GM18907 (cell line): ENCODE measurements around the gene SLC18A3.

Source experiments
- ATAC-seq: cut with Tn5 transposase; IDR thresholded peaks from one replicate; pipeline ENCODE4 v1.9.1; 2021; ENCODE audit warnings: mild to moderate bottlenecking, moderate library complexity; ENCODE audit not compliant: unreplicated experiment

SLC18A3 gene

GRCh38 chr10:49595713-49596492, 14.2 kb upstream of the SLC18A3 start:
- no peak for ATAC-seq

- ATAC-seq, result no peak
Measured at GRCh38 chr10:49596493-49596809, 13.7 kb upstream of the SLC18A3 start.

DNA sequence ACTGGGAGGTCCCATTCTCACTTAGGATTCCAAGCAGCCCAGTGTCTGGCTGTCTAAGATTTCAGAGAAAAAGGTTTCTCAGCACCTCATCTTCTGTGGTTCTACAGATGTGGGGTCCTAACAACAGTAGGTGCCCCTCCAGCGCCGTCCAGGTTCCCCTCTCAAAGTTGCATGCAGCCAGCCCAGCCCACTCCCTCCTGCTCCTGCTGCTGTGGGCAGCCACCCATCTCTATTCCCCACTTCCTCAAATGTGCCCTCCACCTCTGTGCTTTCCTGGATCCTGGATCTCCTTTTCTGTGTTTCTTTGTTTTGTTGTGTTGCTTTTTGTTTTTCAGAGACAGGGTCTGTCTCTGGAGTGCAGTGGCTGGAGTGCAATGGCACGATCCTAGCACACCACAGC, 13.3 kb upstream of the SLC18A3 start:
- no peak for ATAC-seq

DNA sequence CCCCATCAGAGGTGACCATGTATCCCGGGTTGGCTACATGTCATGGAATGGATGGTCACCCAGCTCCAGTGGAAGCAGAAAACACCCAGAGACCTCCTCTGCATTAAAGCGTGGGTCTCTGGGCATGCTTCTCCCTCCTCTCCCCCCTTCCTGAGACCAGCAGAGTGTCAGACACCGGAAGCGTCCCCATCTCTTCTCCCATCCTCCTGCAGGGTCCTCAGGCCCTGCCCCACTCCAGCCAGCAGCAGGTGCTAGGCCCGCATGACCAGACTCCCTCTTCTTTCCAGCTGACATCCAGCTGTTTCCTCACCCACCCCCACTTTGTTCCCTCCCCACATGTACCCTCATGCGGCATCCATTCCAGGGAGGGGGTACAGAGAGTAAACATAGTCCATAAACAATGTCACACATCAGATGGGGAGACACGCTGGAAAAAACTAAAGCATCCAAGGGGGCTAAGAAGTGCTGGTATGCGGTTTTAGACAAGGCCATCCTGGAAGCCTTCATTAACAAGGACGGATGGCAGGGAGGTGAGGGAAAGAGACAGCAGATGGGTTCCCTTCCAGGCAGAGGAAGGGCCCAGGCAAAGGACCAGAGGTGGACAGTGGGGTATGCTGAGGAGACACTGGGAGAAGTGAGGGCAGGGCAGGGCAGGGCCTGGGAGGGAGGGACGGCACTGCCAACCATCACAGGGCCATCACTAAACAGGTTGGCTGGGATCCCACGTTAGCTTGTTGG, 12.5 kb upstream of the SLC18A3 start:
- ATAC-seq, result no peak

GRCh38 chr10:49598164-49598856, 11.8 kb upstream of the SLC18A3 start:
- no peak for ATAC-seq

GRCh38 chr10:49598986-49599385, 11.1 kb upstream of the SLC18A3 start:
- ATAC-seq, result no peak

GRCh38 chr10:49599546-49599945, 10.6 kb upstream of the SLC18A3 start:
- ATAC-seq, result no peak

GRCh38 chr10:49600046-49600445, 10.1 kb upstream of the SLC18A3 start:
- no peak for ATAC-seq

DNA sequence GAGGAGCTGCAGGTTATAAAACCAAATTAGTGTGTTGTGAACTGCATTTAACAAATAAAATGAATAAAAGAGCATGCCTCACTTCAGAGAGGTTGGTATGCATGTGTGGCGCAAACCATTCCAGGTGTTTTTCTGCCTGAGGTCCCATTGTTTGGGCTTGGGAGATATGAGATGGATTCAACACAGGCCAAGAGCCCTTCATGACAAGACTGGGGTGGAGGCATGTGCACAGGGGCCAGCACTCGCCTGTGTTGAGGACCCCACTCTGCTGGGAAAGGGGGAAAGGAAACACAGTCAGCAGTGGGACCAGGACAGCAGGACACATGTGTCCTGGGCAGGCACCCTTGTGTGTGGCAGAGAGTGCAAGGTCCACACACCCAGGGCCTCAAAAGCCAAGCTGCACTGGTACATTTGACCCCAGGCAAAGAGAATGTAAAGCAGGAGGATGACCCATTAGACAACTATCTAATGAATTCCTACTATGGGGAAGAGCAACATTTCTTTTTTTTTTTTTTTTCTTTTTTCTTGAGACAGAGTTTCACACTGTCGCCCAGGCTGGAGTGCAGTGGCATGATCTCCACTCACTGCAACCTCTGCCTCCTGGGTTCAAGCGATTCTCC, 9.2 kb upstream of the SLC18A3 start:
- no peak for ATAC-seq

- no peak for ATAC-seq
Measured at GRCh38 chr10:49601857-49602256, 8.3 kb upstream of the SLC18A3 start.

- no peak for ATAC-seq
Measured at GRCh38 chr10:49602380-49603023, 7.6 kb upstream of the SLC18A3 start.

DNA sequence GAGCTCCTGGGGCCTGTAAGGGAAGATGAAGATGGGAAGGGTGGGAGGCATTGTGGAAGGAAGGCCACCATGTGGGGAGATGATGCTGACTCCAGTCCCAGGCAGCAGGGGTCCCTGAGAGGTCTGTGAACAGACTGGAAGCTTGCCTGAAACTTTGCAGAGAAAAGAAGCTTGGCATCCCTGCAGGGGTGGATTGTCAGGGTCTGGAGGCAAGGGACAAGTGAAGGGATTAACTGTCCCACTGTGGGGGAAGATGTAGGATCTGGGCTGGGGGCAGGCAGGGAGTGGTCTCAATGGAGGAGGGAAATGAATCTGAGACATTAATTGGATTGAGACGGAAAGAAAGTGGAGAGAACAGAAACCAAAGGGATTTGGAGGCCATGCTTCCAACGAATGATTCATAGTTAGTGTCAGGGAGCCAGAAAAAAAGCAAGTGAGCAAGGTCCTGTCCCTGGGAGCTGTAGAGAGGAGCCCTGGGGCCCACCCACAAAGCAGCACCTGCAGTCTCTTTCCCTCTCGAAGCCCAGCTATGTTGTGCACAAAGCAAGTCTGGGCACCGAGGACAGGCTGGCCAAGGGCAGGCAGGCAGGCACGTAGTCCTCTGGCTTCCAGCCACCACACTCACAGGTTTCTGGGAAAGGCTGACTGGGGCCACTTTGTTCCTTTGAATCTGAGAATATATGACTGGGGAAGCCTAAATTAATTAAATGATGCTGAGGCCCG, 4.7 kb upstream of the SLC18A3 start:
- no peak for ATAC-seq

DNA sequence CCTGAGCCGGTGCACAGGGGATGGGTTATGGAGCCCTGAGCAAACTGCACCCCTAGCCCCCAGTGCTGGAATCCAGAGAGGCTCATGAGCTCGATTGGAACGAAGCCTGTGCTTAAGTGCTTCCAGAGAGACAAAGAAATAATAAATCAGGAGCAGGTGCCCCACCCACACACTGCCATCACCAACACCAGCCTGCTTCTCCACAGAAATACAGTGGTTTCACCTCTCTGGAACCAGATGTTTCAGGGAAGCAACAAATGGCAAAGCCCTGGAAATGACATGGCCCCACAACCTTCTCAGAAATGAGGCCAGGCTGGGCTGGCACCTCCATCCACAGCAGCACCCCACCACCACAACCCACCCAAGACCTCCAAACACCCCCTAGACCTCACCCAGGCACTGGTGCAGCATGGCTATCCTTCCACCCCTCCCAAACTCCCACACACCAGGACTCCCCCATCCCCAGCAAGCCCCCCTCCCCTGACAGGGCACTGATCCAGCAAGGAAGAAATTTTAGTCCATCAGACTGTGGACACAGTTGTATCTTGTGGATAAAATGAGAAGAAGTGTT, 4.1 kb upstream of the SLC18A3 start:
- ATAC-seq, result no peak

- ATAC-seq, result peak; percentile 74
Measured at GRCh38 chr10:49606981-49607535, 3.1 kb upstream of the SLC18A3 start.

DNA sequence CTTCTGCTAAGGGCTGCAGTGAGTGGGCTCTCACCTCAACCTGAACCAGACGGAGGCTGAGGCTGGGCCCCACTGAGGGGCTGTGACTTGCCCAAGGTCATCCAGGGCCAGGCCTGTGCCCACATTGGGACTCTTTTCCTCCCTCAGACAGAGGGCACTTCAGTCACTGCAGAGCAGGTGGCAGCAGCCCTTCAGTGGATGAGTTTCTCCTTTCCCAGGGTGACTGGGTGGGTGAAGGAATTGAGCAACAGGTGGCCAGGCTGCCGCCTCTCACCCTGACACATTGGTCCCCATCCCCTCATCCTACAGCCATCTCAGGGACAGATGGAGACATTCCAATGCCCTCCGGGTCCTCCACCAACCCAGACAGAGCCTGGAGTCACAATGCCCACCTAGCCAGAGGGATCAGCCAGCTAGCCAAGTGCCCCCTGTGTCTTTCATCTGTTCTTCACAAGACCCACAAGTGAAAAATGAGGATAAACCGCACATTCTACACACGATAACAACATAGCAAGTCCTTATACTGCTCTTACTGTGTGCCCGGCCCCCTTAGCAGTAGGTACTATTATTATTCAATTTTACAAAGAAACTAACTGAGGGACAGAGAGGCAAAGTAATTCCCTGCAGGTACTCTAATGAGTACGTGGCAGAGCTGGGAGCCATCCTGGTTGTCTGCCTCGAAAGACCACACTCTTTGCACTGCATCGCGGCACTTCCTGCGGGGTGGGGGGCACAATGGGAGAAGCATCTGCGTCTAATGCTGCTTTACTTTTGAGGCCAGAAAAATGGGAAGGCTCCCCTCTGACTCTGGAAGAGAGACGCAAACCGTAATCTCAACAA, 1.7 kb upstream of the SLC18A3 start:
- no peak for ATAC-seq

GRCh38 chr10:49609006-49609282, 1.2 kb upstream of the SLC18A3 start:
- no peak for ATAC-seq

GRCh38 chr10:49609283-49610113, 612 bp upstream of the SLC18A3 start:
- no peak for ATAC-seq

GRCh38 chr10:49610458-49611165, 502 bp downstream of the SLC18A3 start:
- no peak for ATAC-seq
